Measurements from ENCODE around the gene ERICH6B. TPM values are rescaled to one million over a fixed set of nuclear protein-coding genes. Genes with fewer than 3 reads are reported as not detected.

Gene ERICH6B
- total and polyA plus RNA-seq, 7 donors, result not detected

GRCh38 chr13:45565331-45565730, 50.2 kb downstream of the ERICH6B start:
- no peak overlapping the region for H3K27ac ChIP-seq
- no peaks in the 10 kb centered on the region for H3K36me3 ChIP-seq
- no peak for DNase-seq
- H3K4me1 ChIP-seq, result no peaks in the 10 kb centered on the region
- H3K4me3 ChIP-seq, result no peak overlapping the region
- no peak for TF ChIP-seq EP300 (IDR thresholded peaks at IDR 0.05)
- no peak for TF ChIP-seq POLR2A (IDR thresholded peaks at IDR 0.05)
- TF ChIP-seq POLR2AphosphoS5 (IDR thresholded peaks at IDR 0.05), result no peak
- TF ChIP-seq, protein P1, sequence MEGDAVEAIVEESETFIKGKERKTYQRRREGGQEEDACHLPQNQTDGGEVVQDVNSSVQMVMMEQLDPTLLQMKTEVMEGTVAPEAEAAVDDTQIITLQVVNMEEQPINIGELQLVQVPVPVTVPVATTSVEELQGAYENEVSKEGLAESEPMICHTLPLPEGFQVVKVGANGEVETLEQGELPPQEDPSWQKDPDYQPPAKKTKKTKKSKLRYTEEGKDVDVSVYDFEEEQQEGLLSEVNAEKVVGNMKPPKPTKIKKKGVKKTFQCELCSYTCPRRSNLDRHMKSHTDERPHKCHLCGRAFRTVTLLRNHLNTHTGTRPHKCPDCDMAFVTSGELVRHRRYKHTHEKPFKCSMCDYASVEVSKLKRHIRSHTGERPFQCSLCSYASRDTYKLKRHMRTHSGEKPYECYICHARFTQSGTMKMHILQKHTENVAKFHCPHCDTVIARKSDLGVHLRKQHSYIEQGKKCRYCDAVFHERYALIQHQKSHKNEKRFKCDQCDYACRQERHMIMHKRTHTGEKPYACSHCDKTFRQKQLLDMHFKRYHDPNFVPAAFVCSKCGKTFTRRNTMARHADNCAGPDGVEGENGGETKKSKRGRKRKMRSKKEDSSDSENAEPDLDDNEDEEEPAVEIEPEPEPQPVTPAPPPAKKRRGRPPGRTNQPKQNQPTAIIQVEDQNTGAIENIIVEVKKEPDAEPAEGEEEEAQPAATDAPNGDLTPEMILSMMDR (IDR thresholded peaks at IDR 0.05), result no peak
- intact Hi-C loops (cut with DNase I), result no loop called here
- H3K27me3 ChIP-seq, result no peaks in the 10 kb centered on the region
- peaks cover 0 to 2% (median 0%) of the 10 kb centered on the region in 4 donors for H3K9me3 ChIP-seq

- intact Hi-C loops (cut with DNase I), result no loop called here
- WGBS, 2 donors, result 42 to 61% methylated on average over 3 of the region's 3 CpGs
- no peaks in the 10 kb centered on the region for H3K4me1 ChIP-seq
- TF ChIP-seq, protein P1 (IDR thresholded peaks at IDR 0.05), result no peak
- no peak for TF ChIP-seq POLR2A (IDR thresholded peaks at IDR 0.05)
- no peaks in the 10 kb centered on the region for H3K36me3 ChIP-seq
- H3K4me3 ChIP-seq, result no peak overlapping the region
- no peak for DNase-seq
- peaks cover 0 to 2% (median 0%) of the 10 kb centered on the region in 4 donors for H3K9me3 ChIP-seq
- no peak overlapping the region for H3K27ac ChIP-seq
- no peaks in the 10 kb centered on the region for H3K27me3 ChIP-seq
Measured at GRCh38 chr13:45564133-45564776, 51.3 kb downstream of the ERICH6B start.

GRCh38 chr13:45554604-45555109, 60.9 kb downstream of the ERICH6B start:
- Histone ChIP-seq H3K9me3 (no peaks in the 10 kb centered on the region), H3K27me3 (no peaks in the 10 kb centered on the region), H3K4me1 (no peaks in the 10 kb centered on the region), H3K4me3 (no peak overlapping the region), H3K27ac (no peak overlapping the region), H3K36me3 (no peaks in the 10 kb centered on the region)
- TF ChIP-seq POLR2AphosphoS5 (IDR thresholded peaks at IDR 0.05) (no peak), EP300 (IDR thresholded peaks at IDR 0.05) (no peak), POLR2A (IDR thresholded peaks at IDR 0.05) (no peak)
- TF ChIP-seq, protein P1 (IDR thresholded peaks at IDR 0.05), result no peak
- DNase-seq, result no peak
- intact Hi-C loops (cut with DNase I), result no loop called here
- 59 to 81% methylated on average over 4 of the region's 4 CpGs for WGBS, 2 donors

DNA sequence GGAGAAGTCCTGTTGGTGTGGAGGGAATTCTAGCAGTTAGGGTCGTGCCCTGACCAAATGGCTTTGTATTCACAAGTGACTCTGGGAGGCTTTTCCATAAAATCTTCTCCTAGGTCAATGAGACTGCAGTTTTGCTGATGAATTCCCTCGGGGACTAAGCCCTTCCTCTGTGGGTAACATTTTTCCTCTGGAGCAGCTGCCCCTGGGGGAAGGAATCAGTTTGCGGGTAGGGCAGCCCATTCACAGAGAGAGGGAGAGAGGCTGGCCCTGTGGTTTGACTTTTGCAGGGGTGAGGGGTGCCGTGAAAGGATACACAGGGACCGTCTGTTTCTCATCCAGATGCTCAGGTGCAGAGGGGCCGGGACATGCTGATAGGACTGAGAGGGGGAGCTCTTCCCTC, 67.3 kb downstream of the ERICH6B start:
- H3K36me3 ChIP-seq, result no peaks in the 10 kb centered on the region
- no peak overlapping the region for H3K4me3 ChIP-seq
- no peak for DNase-seq
- no peaks in the 10 kb centered on the region for H3K4me1 ChIP-seq
- no peaks in the 10 kb centered on the region for H3K9me3 ChIP-seq
- intact Hi-C loops (cut with DNase I), result no loop called here
- H3K27ac ChIP-seq, result no peak overlapping the region
- WGBS, 2 donors, result 63 to 70% methylated on average over 6 of the region's 6 CpGs
- TF ChIP-seq EP300 (IDR thresholded peaks at IDR 0.05) (no peak), POLR2A (IDR thresholded peaks at IDR 0.05) (no peak), POLR2AphosphoS5 (IDR thresholded peaks at IDR 0.05) (no peak)
- TF ChIP-seq, protein P1 (IDR thresholded peaks at IDR 0.05), result no peak
- H3K27me3 ChIP-seq, result peaks cover 0 to 5% (median 0%) of the 10 kb centered on the region in 3 donors

DNA sequence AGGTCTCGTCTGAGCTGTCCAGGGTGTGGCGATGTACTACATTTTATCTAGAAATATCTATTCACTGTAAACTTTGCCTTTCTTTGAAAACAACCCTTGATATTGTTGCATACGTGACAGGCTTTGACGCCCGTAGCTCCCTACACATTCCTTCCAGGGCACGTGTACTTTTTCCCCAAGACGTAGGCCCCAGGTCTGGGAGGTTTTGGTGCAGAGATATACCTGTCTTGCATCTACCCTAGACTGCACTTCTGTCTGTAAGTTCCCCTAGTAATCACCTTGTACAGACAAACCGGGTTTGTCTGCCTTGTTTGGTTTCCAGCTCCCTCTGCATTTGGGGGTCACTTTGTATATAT, 69.2 kb downstream of the ERICH6B start:
- intact Hi-C loops (cut with DNase I), result no loop called here
- Histone ChIP-seq H3K4me3 (no peak overlapping the region), H3K27ac (no peak overlapping the region), H3K36me3 (no peaks in the 10 kb centered on the region), H3K4me1 (no peaks in the 10 kb centered on the region), H3K9me3 (no peaks in the 10 kb centered on the region), H3K27me3 (peaks cover 0 to 5% (median 0%) of the 10 kb centered on the region in 3 donors)
- TF ChIP-seq, protein P1 (IDR thresholded peaks at IDR 0.05), result no peak
- TF ChIP-seq EP300 (IDR thresholded peaks at IDR 0.05) (no peak), POLR2AphosphoS5 (IDR thresholded peaks at IDR 0.05) (no peak), POLR2A (IDR thresholded peaks at IDR 0.05) (no peak)
- WGBS, 2 donors, result 80 to 86% methylated on average over 8 of the region's 8 CpGs
- DNase-seq, result no peak

Data from sigmoid colon (tissue), 7 donors.